SK-N-SH (cell line): ENCODE data around the gene CTF1. TPM values are rescaled to one million over a fixed set of nuclear protein-coding genes. Genes with fewer than 3 reads are reported as not detected.
"Not testable (repeated sequence)": the region's sequence is repeated elsewhere in the genome, so short reads cannot be mapped to it uniquely, and the experiment has no call there.

Source experiments
- CTCF ChIA-PET: fragments of 300-600, 350-600 bp; formaldehyde crosslinking; extraction: SDS; loops from one replicate; lab custom pipeline; 2021; lab: Yijun Ruan, JAX
- POLR2A ChIA-PET: fragments of 350-600 bp; sonication (Branson Sonifier 250); formaldehyde crosslinking; extraction: SDS; loops from one replicate; lab custom pipeline; 2020; ENCODE audit warnings: antibody characterized with exemption, inconsistent platforms; lab: Yijun Ruan, JAX
- DNase-seq: peaks from one replicate; pipeline ENCODE4 v3.0.0; 2012
- H2AFZ ChIP-seq: fragments of 200-600 bp; sonication (generic); 2 replicates; pipeline ENCODE4 v1.8.1; 2016; ENCODE audit warnings: antibody characterized with exemption, mild to moderate bottlenecking, low read depth
- H3F3A ChIP-seq: fragments of 200-600 bp; sonication (generic); replicated peaks from 2 replicates; pipeline ENCODE3; 2016; ENCODE audit warnings: antibody characterized with exemption, mild to moderate bottlenecking; ENCODE audit not compliant: insufficient read depth
- H3K27ac ChIP-seq, 2 experiments: fragments of 200-500 bp in 1 of 2; fragments of 200-600 bp in 1 of 2; sonication (Bioruptor generic) in 1 of 2; sonication (generic), shearing (Covaris generic) in 1 of 2; 2 replicates each; pipeline versions ENCODE4 v1.5.1 to v1.6.1; 2014 to 2016; ENCODE audit warnings: low read depth in 2 of 2, inconsistent platforms in 1 of 2, low read length in 1 of 2, mild to moderate bottlenecking in 1 of 2, mixed read lengths in 1 of 2
- H3K27me3 ChIP-seq: fragments of 200-600 bp; sonication (generic), shearing (Covaris generic); 2 replicates; pipeline ENCODE4 v1.6.1; 2016; ENCODE audit warnings: mixed run types; ENCODE audit not compliant: insufficient read depth
- H3K36me3 ChIP-seq, 2 experiments: fragments of 200-500 bp in 1 of 2; fragments of 200-600 bp in 1 of 2; sonication (Bioruptor generic) in 1 of 2; sonication (generic) in 1 of 2; replicated peaks in 1 of 2; 2 replicates each; pipeline versions ENCODE3 to v1.5.1; 2014 to 2016; ENCODE audit warnings: low read length in 1 of 2, mild to moderate bottlenecking in 1 of 2; ENCODE audit not compliant: insufficient read depth in 2 of 2, control insufficient read depth in 1 of 2
- H3K4me1 ChIP-seq, 2 experiments: fragments of 200-500 bp in 1 of 2; fragments of 200-600 bp in 1 of 2; sonication (Bioruptor generic) in 1 of 2; sonication (generic), shearing (Covaris generic) in 1 of 2; 2 replicates each; pipeline versions ENCODE4 v1.5.1 to v1.6.1; 2014 to 2016; ENCODE audit warnings: low read depth in 1 of 2, low read length in 1 of 2, mixed run types in 1 of 2; ENCODE audit not compliant: insufficient read depth in 2 of 2, control insufficient read depth in 1 of 2
- H3K4me2 ChIP-seq: fragments of 200-600 bp; sonication (generic), shearing (Covaris generic); 2 replicates; pipeline ENCODE4 v1.6.1; 2017; ENCODE audit warnings: mixed run types
- H3K4me3 ChIP-seq, 2 experiments: fragments of 200-500 bp in 1 of 2; fragments of 200-600 bp in 1 of 2; sonication (Bioruptor generic) in 1 of 2; sonication (generic), shearing (Covaris generic) in 1 of 2; 2 replicates each; pipeline versions ENCODE4 v1.5.1 to v1.8.1; 2014 to 2016; ENCODE audit warnings: low read depth in 2 of 2, inconsistent platforms in 1 of 2, low read length in 1 of 2, mild to moderate bottlenecking in 1 of 2, mixed read lengths in 1 of 2, moderate library complexity in 1 of 2
- H3K79me2 ChIP-seq: fragments of 200-600 bp; sonication (generic); 2 replicates; pipeline ENCODE4 v1.8.1; 2017; ENCODE audit warnings: mild to moderate bottlenecking; ENCODE audit not compliant: insufficient read depth
- H3K9ac ChIP-seq: fragments of 200-600 bp; sonication (generic); 2 replicates; pipeline ENCODE4 v1.6.1; 2017; ENCODE audit warnings: mixed run types
- H3K9me2 ChIP-seq: fragments of 200-600 bp; sonication (generic); 2 replicates; pipeline ENCODE4 v1.6.1; 2017; ENCODE audit warnings: mixed run types
- H3K9me3 ChIP-seq: fragments of 200-600 bp; sonication (generic); 2 replicates; pipeline ENCODE4 v1.6.1; 2017; ENCODE audit warnings: mixed run types, mild to moderate bottlenecking, moderate library complexity
- H4K20me1 ChIP-seq: fragments of 200-600 bp; sonication (generic); 2 replicates; pipeline ENCODE4 v1.6.1; 2017; ENCODE audit warnings: mild to moderate bottlenecking, mixed run types; ENCODE audit not compliant: insufficient read depth
- CHD2 ChIP-seq: fragments of 150-350 bp; IDR thresholded peaks from 2 replicates; pipeline ENCODE4 v1.6.1; 2018; ENCODE audit warnings: low read length; ENCODE audit not compliant: partially characterized antibody
- EZH2phosphoT487 ChIP-seq: fragments of 200-600 bp; sonication (generic); IDR thresholded peaks from 2 replicates; pipeline ENCODE4 v1.6.1; 2017; ENCODE audit warnings: low read depth, mixed run types, mild to moderate bottlenecking, antibody characterized with exemption, moderate library complexity, borderline replicate concordance
- FOSL2 ChIP-seq: IDR thresholded peaks from 2 replicates; pipeline ENCODE4 v1.4.0; 2012; ENCODE audit warnings: low read depth, mild to moderate bottlenecking, moderate library complexity, borderline replicate concordance
- FOXM1 ChIP-seq: IDR thresholded peaks from 2 replicates; pipeline ENCODE4 v1.4.0; 2012; ENCODE audit warnings: low read depth, mild to moderate bottlenecking
- RAD21 ChIP-seq: IDR thresholded peaks from 2 replicates; pipeline ENCODE4 v1.6.1; 2012; ENCODE audit warnings: mild to moderate bottlenecking, low read length
- SIN3A ChIP-seq: IDR thresholded peaks from 2 replicates; pipeline ENCODE4 v1.6.1; 2012; ENCODE audit warnings: low read depth, mild to moderate bottlenecking, low read length, moderate library complexity, borderline replicate concordance
- TCF12 ChIP-seq: IDR thresholded peaks from 2 replicates; pipeline ENCODE4 v1.4.0; 2012
- WGBS: methylation state at CpG from one replicate; pipeline ENCODE4 v1.1.6; 2017; ENCODE audit warnings: low lambda C conversion rate; 5-methylcytosine and 5-hydroxymethylcytosine counted together
- polyA plus RNA-seq, 3 experiments: library from polyadenylated mRNA; depleted of rRNA; stranded (reverse); fragments of >200 nt; gene quantifications; 2 replicates each; pipeline ENCODE4 v1.2.3, GENCODE V29; 2012
- TF ChIP-seq, protein P1 (sequence below): fragments of 150-350 bp; IDR thresholded peaks from 2 replicates; pipeline ENCODE4 v1.6.1; 2017; ENCODE audit warnings: antibody characterized with exemption, low read length, low read depth, borderline replicate concordance
- TF ChIP-seq, protein P2 (sequence below): IDR thresholded peaks from 2 replicates; pipeline ENCODE4 v1.4.0; 2012; ENCODE audit warnings: low read depth, borderline replicate concordance
- TF ChIP-seq, protein P3 (sequence below): IDR thresholded peaks from 2 replicates; pipeline ENCODE4 v1.4.0; 2012; ENCODE audit warnings: low read depth
- TF ChIP-seq, protein P4 (sequence below): IDR thresholded peaks from 2 replicates; pipeline ENCODE4 v1.6.1; 2012; ENCODE audit warnings: mild to moderate bottlenecking, low read depth, low read length, moderate library complexity

Gene CTF1
- polyA plus RNA-seq, 1 of the 3 experiments (the other 2 are of a cell fraction): 45.7 TPM

DNA sequence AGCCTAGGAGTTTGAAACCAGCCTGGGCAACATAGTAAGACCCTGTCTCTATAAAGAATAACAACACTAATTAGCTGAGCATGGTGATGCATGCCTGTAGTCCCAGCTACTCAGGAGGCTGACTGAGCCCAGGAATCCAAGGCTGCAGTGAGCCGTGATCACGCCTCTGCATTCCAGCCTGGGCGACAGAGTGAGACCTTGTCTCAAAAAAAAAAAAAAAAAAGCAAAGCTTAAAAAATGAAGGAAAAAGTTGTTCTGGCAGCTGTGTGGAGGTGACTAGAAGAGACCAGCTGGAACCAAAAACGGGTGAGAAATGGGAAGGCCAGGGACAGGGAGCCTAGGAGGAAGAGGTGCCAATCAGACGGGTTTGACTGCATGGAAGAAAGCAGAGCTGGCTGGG, 6.7 kb upstream of the CTF1 start:
- no peaks in the 10 kb centered on the region for H3K27me3 ChIP-seq
- H2AFZ ChIP-seq: no peak overlapping the region
- no peak overlapping the region for H3K4me3 ChIP-seq
- H3K27ac ChIP-seq: no peak overlapping the region
- peaks cover 39% of the 10 kb centered on the region for H3K79me2 ChIP-seq
- no peak overlapping the region for H3K9ac ChIP-seq
- DNase-seq: no peak
- no peak for TF ChIP-seq RAD21
- TF ChIP-seq, protein P1, sequence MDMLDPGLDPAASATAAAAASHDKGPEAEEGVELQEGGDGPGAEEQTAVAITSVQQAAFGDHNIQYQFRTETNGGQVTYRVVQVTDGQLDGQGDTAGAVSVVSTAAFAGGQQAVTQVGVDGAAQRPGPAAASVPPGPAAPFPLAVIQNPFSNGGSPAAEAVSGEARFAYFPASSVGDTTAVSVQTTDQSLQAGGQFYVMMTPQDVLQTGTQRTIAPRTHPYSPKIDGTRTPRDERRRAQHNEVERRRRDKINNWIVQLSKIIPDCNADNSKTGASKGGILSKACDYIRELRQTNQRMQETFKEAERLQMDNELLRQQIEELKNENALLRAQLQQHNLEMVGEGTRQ: no peak
- TF ChIP-seq, protein P2, sequence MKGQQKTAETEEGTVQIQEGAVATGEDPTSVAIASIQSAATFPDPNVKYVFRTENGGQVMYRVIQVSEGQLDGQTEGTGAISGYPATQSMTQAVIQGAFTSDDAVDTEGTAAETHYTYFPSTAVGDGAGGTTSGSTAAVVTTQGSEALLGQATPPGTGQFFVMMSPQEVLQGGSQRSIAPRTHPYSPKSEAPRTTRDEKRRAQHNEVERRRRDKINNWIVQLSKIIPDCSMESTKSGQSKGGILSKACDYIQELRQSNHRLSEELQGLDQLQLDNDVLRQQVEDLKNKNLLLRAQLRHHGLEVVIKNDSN: no peak
- no peak for TF ChIP-seq SIN3A
- no peak for TF ChIP-seq EZH2phosphoT487
- TF ChIP-seq, protein P3, sequence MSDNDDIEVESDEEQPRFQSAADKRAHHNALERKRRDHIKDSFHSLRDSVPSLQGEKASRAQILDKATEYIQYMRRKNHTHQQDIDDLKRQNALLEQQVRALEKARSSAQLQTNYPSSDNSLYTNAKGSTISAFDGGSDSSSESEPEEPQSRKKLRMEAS: no peak
- TF ChIP-seq CHD2: no peak
- TF ChIP-seq, protein P4, sequence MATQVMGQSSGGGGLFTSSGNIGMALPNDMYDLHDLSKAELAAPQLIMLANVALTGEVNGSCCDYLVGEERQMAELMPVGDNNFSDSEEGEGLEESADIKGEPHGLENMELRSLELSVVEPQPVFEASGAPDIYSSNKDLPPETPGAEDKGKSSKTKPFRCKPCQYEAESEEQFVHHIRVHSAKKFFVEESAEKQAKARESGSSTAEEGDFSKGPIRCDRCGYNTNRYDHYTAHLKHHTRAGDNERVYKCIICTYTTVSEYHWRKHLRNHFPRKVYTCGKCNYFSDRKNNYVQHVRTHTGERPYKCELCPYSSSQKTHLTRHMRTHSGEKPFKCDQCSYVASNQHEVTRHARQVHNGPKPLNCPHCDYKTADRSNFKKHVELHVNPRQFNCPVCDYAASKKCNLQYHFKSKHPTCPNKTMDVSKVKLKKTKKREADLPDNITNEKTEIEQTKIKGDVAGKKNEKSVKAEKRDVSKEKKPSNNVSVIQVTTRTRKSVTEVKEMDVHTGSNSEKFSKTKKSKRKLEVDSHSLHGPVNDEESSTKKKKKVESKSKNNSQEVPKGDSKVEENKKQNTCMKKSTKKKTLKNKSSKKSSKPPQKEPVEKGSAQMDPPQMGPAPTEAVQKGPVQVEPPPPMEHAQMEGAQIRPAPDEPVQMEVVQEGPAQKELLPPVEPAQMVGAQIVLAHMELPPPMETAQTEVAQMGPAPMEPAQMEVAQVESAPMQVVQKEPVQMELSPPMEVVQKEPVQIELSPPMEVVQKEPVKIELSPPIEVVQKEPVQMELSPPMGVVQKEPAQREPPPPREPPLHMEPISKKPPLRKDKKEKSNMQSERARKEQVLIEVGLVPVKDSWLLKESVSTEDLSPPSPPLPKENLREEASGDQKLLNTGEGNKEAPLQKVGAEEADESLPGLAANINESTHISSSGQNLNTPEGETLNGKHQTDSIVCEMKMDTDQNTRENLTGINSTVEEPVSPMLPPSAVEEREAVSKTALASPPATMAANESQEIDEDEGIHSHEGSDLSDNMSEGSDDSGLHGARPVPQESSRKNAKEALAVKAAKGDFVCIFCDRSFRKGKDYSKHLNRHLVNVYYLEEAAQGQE: no peak
- TF ChIP-seq FOSL2: no peak
- TF ChIP-seq FOXM1: no peak
- no peak for TF ChIP-seq TCF12
- peaks cover 23% of the 10 kb centered on the region for H3F3A ChIP-seq
- H3K9me3 ChIP-seq: no peaks in the 10 kb centered on the region
- ChIA-PET POLR2A (interaction anchor here (2.1 kb wide), 1 partner anchor 14 kb away, joined by 8 read pairs; no protein-coding TSS in a partner anchor), CTCF (interaction anchor here (0.9 to 1.2 kb wide), 2 partner anchors 11 to 45 kb away, joined by 3 read pairs; no protein-coding TSS in a partner anchor)
- peaks cover 4 to 16% of the 10 kb centered on the region in 2 experiments; a peak in 2 of 4 replicates for H3K4me1 ChIP-seq
- H4K20me1 ChIP-seq: no peaks in the 10 kb centered on the region
- H3K4me2 ChIP-seq: no peak overlapping the region
- H3K9me2 ChIP-seq: no peaks in the 10 kb centered on the region
- WGBS: 91% methylated on average over 5 of the region's 5 CpGs
- peaks cover 15 to 39% of the 10 kb centered on the region in 2 experiments for H3K36me3 ChIP-seq

DNA sequence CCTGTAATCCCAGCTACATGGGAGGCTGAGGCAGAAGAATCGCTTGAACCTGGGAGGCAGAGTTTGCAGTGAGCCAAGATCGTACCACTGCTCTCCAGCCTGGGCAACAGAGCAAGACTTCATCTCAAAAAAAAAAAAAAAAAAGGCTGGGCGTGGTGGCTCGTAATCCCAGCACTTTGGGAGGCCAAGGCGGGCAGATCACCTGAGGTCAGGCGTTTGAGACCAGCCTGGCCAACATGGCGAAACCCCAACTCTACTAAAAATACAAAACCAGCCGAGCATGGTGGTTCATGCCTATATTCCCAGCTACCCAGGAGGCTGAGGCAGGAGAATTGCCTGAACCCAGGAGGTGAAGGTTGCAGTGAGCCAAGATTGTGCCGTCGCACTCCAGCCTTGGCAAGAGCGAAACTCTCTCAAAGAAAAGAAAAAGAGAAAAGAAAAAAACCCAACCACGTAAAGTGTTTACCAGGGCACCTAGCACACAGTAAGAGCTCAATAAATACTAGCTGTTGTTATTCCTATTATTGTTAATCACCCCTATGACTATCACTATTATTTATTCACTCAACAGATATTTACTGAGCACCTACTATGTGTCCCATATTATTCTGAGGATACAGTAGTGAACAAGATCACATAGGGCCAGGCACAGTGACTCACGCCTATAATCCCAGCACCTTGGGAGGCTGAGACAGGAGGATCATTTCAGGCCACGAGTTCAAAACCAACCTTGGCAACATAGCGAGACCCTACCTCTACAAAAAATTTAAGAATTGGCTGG, 5.2 kb upstream of the CTF1 start:
- CTCF ChIA-PET: interaction anchor here (3.9 kb wide), 1 partner anchor 46 kb away, joined by 14 read pairs; no protein-coding TSS in a partner anchor
- H3K4me2 ChIP-seq, H3K4me3 ChIP-seq, H3K9me3 ChIP-seq, H2AFZ ChIP-seq, H3K9me2 ChIP-seq, H3K27ac ChIP-seq, H4K20me1 ChIP-seq, H3K27me3 ChIP-seq, H3K9ac ChIP-seq, DNase-seq, POLR2A ChIA-PET: not testable (repeated sequence)
- 96% methylated on average over 15 of the region's 15 CpGs for WGBS
- Histone ChIP-seq H3K4me1 (peaks cover 11 to 27% of the 10 kb centered on the region in 2 experiments; a peak in 3 of 4 replicates), H3K36me3 (peaks cover 12 to 39% of the 10 kb centered on the region in 2 experiments), H3F3A (peaks cover 30% of the 10 kb centered on the region), H3K79me2 (peaks cover 39% of the 10 kb centered on the region)
